HUES6 (cell line): ENCODE measurements around the gene AACS.
A peak's percentile ranks its signal among the peaks of the same experiment; 100 is the strongest.

Experiments
- H3K27ac ChIP-seq: 2 replicates; pipeline ENCODE4 v1.7.0; 2013; ENCODE audit warnings: low read depth, mild to moderate bottlenecking, low read length, inconsistent platforms
- H3K27me3 ChIP-seq: 2 replicates; pipeline ENCODE4 v1.6.1; 2013; ENCODE audit warnings: low read length; ENCODE audit not compliant: control insufficient read depth, insufficient read depth
- H3K36me3 ChIP-seq: 2 replicates; pipeline ENCODE4 v1.6.1; 2013; ENCODE audit warnings: low read length; ENCODE audit not compliant: control insufficient read depth, insufficient read depth
- H3K4me1 ChIP-seq: 2 replicates; pipeline ENCODE4 v1.6.1; 2013; ENCODE audit warnings: low read length; ENCODE audit not compliant: control insufficient read depth, insufficient read depth
- H3K4me3 ChIP-seq: 2 replicates; pipeline ENCODE4 v1.5.1; 2013; ENCODE audit warnings: low read depth, low read length
- H3K9ac ChIP-seq: one replicate; pipeline ENCODE4 v1.6.1; 2013; ENCODE audit warnings: mild to moderate bottlenecking, low read length
- H3K9me3 ChIP-seq: 2 replicates; pipeline ENCODE4 v1.6.1; 2013; ENCODE audit warnings: low read depth, low read length; ENCODE audit not compliant: control insufficient read depth, insufficient read depth

Gene AACS

DNA sequence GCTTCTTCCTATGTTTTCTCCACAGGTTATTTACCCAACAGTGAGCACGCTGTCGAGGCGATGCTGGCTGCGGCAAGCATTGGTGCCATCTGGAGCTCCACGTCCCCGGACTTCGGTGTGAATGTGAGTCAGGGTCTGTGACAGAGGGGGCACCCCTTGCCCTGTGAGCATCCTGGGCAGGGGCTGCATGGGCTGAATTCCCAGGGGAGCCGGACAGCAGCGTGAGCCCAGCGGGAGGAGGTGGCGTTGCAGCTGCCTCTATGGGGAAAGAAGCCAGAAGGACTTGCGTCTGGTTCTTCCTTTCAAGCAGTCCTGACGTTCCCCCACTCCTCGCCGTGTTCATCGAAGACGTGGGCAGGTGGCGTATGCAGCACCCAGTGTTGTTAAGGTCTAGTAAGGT lies 26.2 kb downstream of the AACS start:
- H3K9ac ChIP-seq = no peak overlapping the region
- H3K27me3 ChIP-seq = no peaks in the 10 kb centered on the region
- no peaks in the 10 kb centered on the region; the same call in 1 of the 2 replicates for H3K4me1 ChIP-seq
- H3K36me3 ChIP-seq = peaks cover 88% of the 10 kb centered on the region
- no peak overlapping the region for H3K4me3 ChIP-seq
- H3K9me3 ChIP-seq = no peaks in the 10 kb centered on the region
- no peak overlapping the region for H3K27ac ChIP-seq

GRCh38 chr12:125092108-125092871 lies 27.1 kb downstream of the AACS start:
- Histone ChIP-seq H3K4me3 (no peak overlapping the region), H3K27me3 (no peaks in the 10 kb centered on the region), H3K9me3 (no peaks in the 10 kb centered on the region), H3K4me1 (no peaks in the 10 kb centered on the region; the same call in 1 of the 2 replicates), H3K9ac (no peak overlapping the region), H3K27ac (no peak overlapping the region), H3K36me3 (peaks cover 83% of the 10 kb centered on the region)

- H3K9ac ChIP-seq = no peak overlapping the region
- H3K9me3 ChIP-seq = no peaks in the 10 kb centered on the region
- H3K27ac ChIP-seq = no peak overlapping the region
- no peaks in the 10 kb centered on the region for H3K27me3 ChIP-seq
- no peak overlapping the region for H3K4me3 ChIP-seq
- H3K36me3 ChIP-seq = peaks cover 79% of the 10 kb centered on the region
- H3K4me1 ChIP-seq = no peaks in the 10 kb centered on the region; the same call in 1 of the 2 replicates
Observed at GRCh38 chr12:125092872-125093680, 27.8 kb downstream of the AACS start.

- Histone ChIP-seq H3K9ac (no peak overlapping the region), H3K36me3 (peaks cover 75% of the 10 kb centered on the region), H3K27ac (no peak overlapping the region), H3K4me1 (no peaks in the 10 kb centered on the region; the same call in 1 of the 2 replicates), H3K4me3 (no peak overlapping the region), H3K9me3 (no peaks in the 10 kb centered on the region), H3K27me3 (no peaks in the 10 kb centered on the region)
Observed at GRCh38 chr12:125093681-125094330, 28.6 kb downstream of the AACS start.

DNA sequence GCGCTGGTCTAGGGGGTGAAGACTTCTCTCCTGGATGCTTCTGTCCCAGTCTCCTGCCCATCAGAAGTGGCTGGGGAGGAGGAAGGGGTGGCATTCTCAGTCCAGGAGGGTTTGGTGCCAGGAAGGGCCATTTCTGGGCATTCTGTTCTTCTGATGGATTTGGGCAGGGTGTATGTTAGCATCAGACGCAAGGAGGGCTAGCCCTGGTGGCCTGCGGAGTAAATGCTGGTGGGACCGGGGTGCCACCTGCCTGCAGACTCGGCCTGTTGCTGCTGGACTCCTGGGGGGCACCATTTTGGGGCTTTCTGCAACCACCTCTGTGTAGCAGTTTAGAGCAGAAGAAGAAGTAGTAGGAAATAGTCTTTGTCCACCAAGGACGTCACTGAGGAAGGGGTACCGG lies 31.7 kb downstream of the AACS start:
- no peaks in the 10 kb centered on the region; the same call in 1 of the 2 replicates for H3K4me1 ChIP-seq
- no peak overlapping the region for H3K4me3 ChIP-seq
- no peak overlapping the region for H3K27ac ChIP-seq
- H3K36me3 ChIP-seq = peaks cover 45% of the 10 kb centered on the region
- no peaks in the 10 kb centered on the region for H3K27me3 ChIP-seq
- no peaks in the 10 kb centered on the region for H3K9me3 ChIP-seq
- no peak overlapping the region for H3K9ac ChIP-seq

- Histone ChIP-seq H3K9ac (no peak overlapping the region), H3K9me3 (no peaks in the 10 kb centered on the region), H3K4me1 (no peaks in the 10 kb centered on the region; the same call in 1 of the 2 replicates), H3K27me3 (no peaks in the 10 kb centered on the region), H3K36me3 (peaks cover 42% of the 10 kb centered on the region), H3K27ac (no peak overlapping the region), H3K4me3 (no peak overlapping the region)
Observed at GRCh38 chr12:125097427-125097826, 32.2 kb downstream of the AACS start.

DNA sequence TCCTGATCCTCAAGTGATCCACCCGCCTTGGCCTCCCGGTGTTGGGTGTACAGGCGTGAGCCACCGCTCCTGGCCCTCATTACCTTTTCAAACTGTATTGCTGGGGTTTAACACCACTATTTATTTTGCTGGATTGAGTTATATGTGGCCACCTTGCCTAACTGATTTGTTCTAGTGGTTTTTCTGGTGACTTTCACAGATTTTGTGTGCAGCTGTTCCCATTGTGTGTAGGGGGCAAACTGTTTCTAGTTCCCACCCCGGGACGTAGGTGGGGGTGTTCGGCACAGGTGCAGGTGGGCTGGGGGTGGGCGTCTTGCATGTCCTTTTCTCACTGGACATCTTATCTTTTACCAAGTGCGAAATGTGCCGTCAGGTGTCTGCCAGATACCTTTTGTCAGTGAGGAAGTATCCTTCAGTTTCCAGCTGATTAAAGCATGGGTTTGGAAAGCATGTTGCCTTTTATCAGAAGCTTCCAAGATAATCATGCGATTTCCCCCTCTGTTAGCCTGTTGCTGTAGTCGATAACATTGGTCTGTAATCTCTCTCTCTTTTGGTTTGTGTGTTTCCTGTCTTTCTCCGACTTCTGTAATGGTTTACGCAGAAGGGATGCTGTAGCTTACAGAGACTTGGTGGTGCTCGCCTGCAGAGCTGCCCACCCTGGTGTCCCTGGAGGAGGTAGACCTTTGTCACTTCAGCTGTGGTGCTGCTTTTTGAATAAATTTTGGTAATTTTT lies 33.6 kb downstream of the AACS start:
- Histone ChIP-seq H3K27ac (no peak overlapping the region), H3K4me1 (no peaks in the 10 kb centered on the region; the same call in 1 of the 2 replicates), H3K9ac (no peak overlapping the region), H3K9me3 (no peaks in the 10 kb centered on the region), H3K36me3 (peaks cover 39% of the 10 kb centered on the region), H3K27me3 (no peaks in the 10 kb centered on the region), H3K4me3 (no peak overlapping the region)

- H3K4me1 ChIP-seq = no peaks in the 10 kb centered on the region; the same call in 1 of the 2 replicates
- no peaks in the 10 kb centered on the region for H3K9me3 ChIP-seq
- H3K4me3 ChIP-seq = no peak overlapping the region
- no peak overlapping the region for H3K9ac ChIP-seq
- peaks cover 39% of the 10 kb centered on the region for H3K36me3 ChIP-seq
- no peaks in the 10 kb centered on the region for H3K27me3 ChIP-seq
- no peak overlapping the region for H3K27ac ChIP-seq
Observed at GRCh38 chr12:125099409-125099782, 34.2 kb downstream of the AACS start.

DNA sequence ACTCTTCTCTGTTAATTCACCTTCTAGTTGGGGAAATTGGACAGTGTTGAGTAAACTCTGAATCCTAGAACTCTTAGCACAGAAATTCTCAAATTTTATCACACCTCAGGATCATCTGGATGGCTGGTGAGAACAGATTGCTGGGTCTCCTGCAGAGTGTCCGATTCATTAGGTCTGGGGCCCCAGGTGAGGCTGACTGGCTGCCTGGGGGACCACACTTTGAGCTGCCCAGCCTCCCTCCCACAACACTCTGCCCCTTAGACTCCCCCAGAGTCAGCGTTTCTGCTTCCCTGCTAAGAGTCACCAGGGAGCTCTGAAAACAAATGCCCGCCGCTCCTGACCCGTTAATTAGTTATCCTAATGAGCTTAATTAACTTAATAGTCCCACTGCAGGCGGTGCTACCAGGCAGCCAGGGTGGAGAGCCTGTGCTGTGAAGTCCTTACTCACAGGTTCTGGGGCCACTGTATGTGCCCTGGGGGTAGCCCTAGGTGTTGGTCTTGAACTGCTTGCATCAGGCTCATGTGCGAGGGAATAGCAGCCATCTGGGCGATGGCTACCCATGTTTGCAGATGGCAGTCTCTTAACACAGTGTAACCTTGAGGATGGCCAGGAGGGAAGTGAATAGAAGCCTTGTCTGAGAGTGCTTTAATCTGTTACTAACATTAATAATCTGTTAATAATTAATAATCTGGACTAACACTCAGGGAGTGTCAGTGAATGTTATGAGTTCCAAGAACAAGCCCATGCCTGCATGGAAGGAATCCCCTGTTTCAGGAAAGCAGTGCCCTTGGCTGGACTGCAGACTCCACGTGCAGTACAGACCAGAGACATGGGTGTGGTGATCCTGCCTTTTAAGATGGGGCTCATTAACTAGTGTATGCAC lies 35.6 kb downstream of the AACS start:
- Histone ChIP-seq H3K27me3 (no peaks in the 10 kb centered on the region), H3K9me3 (no peaks in the 10 kb centered on the region), H3K27ac (peak overlapping the region; percentile 21; the same call in 1 of the 2 replicates), H3K4me1 (no peaks in the 10 kb centered on the region; the same call in 1 of the 2 replicates), H3K36me3 (peaks cover 41% of the 10 kb centered on the region), H3K4me3 (no peak overlapping the region), H3K9ac (no peak overlapping the region)

DNA sequence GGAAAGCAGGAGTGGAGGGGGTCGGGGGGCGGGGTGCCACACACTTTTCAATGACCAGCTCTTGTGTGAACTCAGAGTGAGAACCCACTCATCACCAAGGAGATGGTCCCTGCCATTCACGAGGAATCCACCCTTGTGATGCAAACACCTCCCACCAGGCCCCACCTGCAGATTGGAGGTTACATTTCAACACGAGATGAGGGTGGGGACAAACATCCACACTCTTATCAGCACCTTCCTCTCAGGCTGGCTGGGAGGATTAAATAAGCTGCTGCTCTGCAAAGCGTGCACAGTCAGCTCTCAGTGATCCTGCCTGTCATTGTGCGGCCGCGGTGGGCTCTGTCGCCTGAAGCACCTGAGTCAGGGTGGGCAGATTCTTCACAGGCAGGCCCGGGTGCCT lies 39.7 kb downstream of the AACS start:
- Histone ChIP-seq H3K9me3 (no peaks in the 10 kb centered on the region), H3K4me1 (no peaks in the 10 kb centered on the region; the same call in 1 of the 2 replicates), H3K4me3 (no peak overlapping the region), H3K36me3 (peaks cover 71% of the 10 kb centered on the region), H3K27me3 (no peaks in the 10 kb centered on the region), H3K9ac (no peak overlapping the region), H3K27ac (no peak overlapping the region)
